HFF-Myc (cell line): ENCODE data around the gene LAPTM5.

Experiments
- DNase-seq: peaks from one replicate; pipeline ENCODE4 v3.0.0-alpha.2; 2011; ENCODE audit warnings: low read depth; ENCODE audit errors: extremely low read depth
- H3K4me3 ChIP-seq: replicated peaks from 2 replicates; pipeline ENCODE4 v1.5.1; 2011; ENCODE audit warnings: low read depth, mild to moderate bottlenecking, control low read depth, low read length
- TF ChIP-seq, protein P1 (sequence below): IDR thresholded peaks from 2 replicates; pipeline ENCODE4 v1.5.1; 2012; ENCODE audit warnings: mild to moderate bottlenecking, low read depth, low read length, control low read depth; ENCODE audit errors: missing control alignments

Gene LAPTM5

DNA sequence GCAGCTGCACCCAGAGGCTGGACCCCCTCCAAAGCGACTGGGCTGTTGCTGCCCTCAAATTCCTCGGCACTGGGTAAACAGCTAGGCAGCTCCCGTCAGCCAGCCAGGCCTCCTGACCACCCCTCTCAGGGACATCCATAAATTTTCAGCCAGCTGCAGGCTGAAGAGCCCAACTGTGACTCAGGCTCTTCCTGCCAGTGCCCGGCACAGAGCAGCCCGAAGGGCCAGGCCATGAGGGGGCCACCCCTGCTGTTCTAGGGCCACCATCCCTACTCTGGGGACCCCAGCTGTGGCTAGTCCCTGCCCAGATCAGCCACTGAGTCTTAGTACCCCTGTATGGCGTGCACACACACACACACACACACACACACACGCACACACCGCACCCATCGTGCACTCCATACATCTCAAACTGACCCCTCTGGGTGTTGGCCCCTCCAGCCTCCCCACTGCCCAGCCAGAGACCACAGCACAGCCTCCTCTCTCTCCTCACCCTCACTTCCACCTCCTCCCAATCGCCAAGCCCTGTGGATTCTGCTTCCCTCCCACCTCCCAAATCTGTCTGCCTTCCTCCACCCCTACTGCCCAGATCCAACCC is 6.2 kb upstream of the LAPTM5 start:
- TF ChIP-seq, protein P1, sequence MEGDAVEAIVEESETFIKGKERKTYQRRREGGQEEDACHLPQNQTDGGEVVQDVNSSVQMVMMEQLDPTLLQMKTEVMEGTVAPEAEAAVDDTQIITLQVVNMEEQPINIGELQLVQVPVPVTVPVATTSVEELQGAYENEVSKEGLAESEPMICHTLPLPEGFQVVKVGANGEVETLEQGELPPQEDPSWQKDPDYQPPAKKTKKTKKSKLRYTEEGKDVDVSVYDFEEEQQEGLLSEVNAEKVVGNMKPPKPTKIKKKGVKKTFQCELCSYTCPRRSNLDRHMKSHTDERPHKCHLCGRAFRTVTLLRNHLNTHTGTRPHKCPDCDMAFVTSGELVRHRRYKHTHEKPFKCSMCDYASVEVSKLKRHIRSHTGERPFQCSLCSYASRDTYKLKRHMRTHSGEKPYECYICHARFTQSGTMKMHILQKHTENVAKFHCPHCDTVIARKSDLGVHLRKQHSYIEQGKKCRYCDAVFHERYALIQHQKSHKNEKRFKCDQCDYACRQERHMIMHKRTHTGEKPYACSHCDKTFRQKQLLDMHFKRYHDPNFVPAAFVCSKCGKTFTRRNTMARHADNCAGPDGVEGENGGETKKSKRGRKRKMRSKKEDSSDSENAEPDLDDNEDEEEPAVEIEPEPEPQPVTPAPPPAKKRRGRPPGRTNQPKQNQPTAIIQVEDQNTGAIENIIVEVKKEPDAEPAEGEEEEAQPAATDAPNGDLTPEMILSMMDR: no peak
- no peak overlapping the region for H3K4me3 ChIP-seq
- DNase-seq: no peak

DNA sequence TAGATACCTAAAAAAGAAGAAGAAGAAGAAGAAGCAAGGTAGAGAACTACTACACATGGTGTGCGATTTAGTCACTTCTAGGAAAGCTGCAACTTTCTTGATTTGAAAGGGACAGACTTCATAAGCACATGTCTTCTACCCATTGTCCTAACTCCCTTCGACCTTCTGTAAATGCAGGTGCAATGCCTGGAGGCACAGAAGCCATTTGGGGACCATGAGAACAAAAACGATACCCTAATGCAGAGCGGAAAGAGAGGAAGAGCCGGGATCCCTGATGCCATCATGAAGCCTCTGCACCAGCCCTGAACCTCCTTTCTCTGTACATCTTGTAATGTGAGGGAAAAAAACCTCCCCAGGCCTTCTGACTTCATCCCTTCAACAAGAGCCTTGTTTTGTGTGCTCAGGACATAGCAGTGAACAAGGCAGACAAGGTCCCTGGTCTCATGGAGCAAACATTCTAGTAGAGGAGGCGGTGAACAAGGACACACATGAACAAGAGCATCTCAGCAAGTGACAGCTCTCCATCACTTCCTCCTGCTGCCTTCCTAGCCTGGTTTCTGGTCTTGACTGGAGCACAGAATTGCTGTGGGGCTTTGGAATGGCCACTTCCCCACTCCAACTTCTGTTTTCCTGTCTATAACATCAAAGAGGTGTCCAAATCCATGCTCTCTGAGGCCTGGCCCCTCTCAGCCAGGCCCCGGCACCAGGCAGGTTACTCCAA is 5.5 kb upstream of the LAPTM5 start:
- TF ChIP-seq, protein P1: no peak
- no peak overlapping the region for H3K4me3 ChIP-seq
- DNase-seq: no peak

DNA sequence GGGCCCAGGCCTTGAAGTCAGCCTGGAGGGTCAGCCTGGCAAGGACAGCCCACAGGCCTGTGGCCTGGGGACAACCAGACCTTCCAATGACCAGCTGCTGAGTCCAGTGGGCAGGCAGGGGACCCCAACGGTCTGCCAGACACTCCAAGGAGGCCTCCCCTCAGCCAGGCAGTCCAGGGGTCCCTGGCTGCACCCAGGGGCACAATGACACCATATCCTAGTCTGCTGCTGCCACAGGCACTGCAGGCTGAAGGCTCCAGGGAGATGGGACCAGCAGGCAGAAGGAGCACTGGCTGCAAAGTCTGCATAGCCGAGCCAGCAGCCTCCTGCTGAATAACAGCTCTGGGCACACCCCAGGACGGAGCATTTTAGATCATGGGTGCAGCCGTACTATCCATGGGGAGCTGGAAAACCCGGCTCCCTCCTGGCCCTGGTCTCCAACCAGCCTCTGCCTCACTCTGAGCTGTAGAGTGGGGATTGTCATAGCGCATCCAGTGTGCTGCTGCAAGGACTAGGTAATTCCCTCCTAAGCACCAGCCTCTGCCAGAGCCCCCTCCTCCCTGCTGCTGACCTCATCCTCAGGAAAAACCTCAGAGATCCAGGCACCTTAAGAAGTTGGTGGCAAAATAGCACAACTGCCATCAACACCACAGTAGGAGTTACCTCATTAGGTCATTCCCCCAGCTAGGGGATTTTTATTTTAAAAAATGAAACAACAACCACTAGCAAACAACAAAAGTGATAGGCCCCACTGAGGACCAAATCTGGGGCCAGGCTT is 4.8 kb upstream of the LAPTM5 start:
- no peak overlapping the region for H3K4me3 ChIP-seq
- DNase-seq: no peak
- TF ChIP-seq, protein P1: no peak

DNA sequence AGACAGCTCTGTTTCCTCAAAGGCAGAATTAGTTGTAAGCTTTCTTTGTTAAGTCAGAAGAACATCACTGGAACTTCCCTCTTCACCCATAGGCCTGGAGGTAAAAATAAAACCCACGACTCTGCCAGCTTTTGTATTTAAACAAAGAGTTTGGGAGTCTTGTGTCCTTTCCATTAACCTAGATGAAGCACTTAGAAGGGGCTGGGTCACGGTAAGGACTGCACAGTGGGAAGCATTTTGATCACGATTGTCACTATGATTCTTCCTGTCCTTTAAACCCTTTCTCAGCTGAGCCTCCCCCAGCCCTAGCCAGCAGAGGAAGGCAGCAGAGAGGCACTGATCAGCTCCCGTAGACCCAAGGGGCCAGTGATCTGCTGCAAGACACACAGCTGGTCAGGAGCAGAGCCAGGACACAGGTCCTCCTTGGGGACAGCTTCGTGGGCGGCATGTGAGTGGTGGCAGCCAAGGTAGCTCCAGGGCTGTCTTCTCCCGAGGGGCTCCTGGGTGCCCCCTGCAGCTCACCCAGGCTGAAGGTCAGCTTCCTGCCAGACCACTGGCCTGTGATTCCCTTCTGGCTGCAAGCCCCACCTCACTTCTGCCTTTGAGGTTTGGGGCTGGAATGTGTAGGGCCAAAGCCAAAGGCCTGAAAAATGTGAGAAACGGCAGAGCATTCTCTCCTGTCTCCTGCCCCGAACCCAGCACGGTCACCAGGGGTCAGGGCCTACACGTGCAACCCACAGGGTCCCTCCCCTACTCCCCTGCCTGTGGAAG is 4.0 kb upstream of the LAPTM5 start:
- no peak overlapping the region for H3K4me3 ChIP-seq
- no peak for DNase-seq
- TF ChIP-seq, protein P1: no peak

DNA sequence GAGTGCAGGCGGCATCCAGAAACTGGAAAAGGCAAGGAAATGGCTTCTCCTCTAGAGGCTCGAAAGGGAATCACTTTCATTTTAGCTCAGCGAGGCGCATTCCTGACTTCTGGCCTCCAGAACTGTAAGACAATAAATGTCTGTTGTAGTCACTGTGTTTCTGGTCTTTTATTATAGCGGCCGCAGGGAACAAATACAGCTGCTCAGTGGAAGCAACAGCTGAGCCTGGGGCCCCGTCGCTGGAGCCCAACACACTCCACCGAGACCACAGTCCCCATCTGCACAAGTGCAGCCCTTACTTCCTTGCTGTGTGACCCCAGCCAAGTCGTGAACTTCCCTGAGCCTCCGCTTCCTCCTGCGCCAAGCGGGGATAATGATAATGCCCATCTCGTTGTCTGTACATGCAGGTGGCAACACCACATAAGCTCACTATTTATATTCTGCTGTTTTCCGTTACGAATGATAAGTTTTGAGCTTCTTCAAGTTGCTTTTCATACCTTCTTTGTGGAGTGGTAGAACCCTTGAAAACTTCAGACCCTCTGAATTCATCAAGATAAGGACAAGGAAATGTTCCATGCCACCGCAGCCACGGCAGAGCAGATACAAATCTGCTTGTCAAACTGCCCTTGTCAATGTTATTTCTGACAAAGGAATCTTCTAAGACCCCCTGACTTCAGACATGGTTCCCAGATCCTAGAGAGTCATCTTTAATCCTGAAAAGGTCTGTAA is 3.2 kb upstream of the LAPTM5 start:
- H3K4me3 ChIP-seq: no peak overlapping the region
- TF ChIP-seq, protein P1: no peak
- no peak for DNase-seq

DNA sequence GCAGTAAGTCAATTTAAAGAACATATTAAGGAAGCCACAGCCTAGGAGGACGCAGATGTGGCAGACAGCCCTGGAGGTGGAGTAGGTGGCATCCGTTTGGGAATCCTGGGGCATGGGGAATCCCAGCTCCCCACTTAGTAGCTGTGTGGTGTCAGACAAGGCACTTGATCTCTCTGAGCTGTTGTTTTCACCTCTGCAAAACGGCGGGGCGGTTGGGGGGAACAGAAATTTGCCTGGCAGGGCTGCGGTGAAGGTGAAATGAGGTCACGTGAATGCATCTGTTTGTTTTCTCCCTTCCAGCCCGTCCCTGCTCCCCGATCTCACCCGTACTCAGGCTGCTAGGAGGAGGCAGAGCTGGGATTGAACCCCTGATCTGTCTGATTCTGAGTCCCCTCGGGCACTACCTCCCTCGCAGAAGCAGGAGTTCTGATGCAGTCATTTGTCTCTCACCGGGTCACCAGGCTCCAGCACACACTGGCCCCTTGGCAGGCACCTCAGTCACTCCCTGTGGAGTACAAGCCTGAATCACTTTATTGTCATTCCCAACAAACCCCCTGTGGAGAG is 2.2 kb upstream of the LAPTM5 start:
- no peak overlapping the region for H3K4me3 ChIP-seq
- no peak for DNase-seq
- TF ChIP-seq, protein P1: no peak
